Islet precursor cell (in vitro differentiated cells): ENCODE results near the gene GM2A.
A peak's percentile ranks its signal among the peaks of the same experiment; 100 is the strongest.
"Not testable (repeated sequence)": the region's sequence is repeated elsewhere in the genome, so short reads cannot be mapped to it uniquely, and the experiment has no call there.

Experiments used
- DNase-seq: peaks from one replicate; pipeline ENCODE4 v3.0.0-alpha.2; 2018

GM2A gene

GRCh38 chr5:151295138-151295537 is 42.2 kb downstream of the GM2A start:
- no peak for DNase-seq

DNA sequence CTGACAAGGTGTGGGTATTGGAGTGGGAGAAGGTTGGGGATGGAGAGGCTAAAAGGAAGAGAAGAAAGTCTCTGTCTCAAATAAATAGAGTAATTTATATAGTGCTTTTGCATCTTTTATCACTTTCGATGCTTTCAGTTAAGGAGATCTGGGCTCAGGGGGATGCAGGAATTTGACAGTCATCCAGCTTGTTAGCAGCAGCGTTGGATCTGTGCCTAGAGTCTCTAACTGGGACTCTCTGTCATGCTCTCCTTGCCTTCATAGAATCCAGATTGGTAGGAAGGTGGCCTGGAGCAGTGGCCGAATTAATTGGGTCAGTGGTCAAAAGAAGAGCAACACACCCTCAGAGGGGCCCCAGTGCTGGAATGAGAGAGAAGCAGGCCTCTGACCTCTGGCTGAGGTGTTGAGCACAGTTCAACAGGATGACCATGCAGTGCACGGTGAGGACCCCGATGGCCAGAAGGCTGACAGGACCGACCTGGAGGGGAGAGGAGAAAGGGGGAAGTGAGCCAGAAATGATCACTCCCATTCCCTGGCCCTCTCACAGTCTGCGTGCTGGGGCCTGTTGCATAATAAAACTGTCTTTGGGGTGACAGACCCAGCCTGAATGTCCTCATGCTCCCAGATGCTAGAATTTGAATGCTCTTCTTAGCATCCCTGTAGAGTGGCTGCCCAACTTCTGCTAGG is 42.9 kb downstream of the GM2A start:
- DNase-seq = no peak

GRCh38 chr5:151296478-151296830 is 43.5 kb downstream of the GM2A start:
- no peak for DNase-seq

GRCh38 chr5:151296974-151297373 is 44.0 kb downstream of the GM2A start:
- no peak for DNase-seq

DNA sequence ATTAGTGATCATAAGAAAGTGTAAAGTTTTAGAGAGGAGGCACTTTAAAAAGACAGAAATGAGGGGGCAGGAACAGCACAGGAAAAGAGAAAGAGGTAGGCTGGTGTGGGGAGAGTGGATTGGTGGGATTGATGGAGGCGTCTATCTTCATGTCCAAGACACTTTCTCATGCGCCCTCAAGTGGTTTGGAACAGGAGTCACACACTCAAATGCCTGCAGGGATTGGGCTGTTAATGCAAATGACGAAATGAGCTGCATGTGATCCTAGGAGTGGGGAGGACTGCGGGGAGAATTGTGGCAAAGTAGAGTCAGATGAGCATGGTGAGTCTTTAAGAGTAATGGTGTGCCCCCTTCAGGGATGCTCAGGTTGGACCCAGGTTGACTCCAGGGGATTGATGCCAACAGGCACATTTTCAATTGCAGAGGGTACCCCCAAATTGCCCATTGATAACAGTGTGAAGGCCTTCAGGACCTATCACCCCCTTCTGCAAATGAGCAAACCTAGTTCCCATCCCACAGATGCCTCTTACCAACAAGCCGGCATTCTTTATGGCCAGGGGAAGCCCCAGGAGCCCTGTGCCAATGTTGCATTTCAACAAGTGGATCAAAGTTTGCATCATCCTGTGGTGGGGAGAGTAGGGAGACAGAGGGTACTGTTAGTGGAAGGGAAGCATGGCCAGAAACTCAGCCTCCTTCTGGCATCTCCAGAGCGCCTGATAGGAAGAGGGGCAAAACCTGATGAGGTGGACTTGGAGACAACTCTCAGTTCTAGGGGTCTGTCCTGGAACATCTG is 45.3 kb downstream of the GM2A start:
- peak; percentile 76 for DNase-seq

- no peak for DNase-seq
Measured at GRCh38 chr5:151303666-151304065, 50.7 kb downstream of the GM2A start, which contains the start of gene SLC36A3. Gene SLC36A3, minus strand, starts transcription at chr5:151303766. Its CDS starts 412 bp downstream, at chr5:151303354.

DNA sequence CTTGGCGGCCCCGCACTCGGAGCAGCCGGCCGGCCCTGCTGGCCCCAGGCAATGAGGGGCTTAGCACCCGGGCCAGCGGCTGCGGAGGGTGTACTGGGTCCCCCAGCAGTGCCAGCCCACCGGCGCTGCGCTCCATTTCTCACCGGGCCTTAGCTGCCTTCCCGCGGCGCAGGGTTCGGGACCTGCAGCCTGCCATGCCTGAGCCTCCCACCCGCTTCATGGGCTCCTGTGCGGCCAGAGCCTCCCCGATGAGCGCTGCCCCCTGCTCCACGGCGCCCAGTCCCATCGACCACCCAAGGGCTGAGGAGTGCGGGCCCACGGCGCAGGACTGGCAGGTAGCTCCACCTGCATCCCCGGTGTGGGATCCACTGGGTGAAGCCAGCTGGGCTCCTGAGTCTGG is 56.3 kb downstream of the GM2A start:
- not testable (repeated sequence) for DNase-seq

DNA sequence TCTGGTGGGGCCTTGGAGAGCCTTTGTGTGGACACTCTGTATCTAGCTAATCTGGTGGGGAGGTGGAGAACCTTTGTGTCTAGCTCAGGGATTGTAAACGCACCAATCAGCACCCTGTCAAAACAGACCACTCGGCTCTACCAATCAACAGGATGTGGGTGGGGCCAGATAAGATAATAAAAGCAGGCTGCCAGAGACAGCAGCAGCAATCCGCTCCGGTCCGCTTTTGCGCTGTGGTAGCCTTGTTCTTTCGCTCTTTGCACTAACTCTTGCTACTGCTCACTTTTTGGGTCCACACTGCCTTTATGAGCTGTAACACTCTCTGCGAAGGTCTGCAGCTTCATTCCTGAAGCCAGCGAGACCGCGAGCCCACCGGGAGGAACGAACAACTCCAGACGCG is 56.8 kb downstream of the GM2A start:
- not testable (repeated sequence) for DNase-seq

GRCh38 chr5:151310932-151311331 is 57.9 kb downstream of the GM2A start:
- DNase-seq = no peak

GRCh38 chr5:151312756-151313324 is 59.9 kb downstream of the GM2A start:
- peak; percentile 70 for DNase-seq

GRCh38 chr5:151313357-151313756 is 60.4 kb downstream of the GM2A start:
- DNase-seq = no peak

DNA sequence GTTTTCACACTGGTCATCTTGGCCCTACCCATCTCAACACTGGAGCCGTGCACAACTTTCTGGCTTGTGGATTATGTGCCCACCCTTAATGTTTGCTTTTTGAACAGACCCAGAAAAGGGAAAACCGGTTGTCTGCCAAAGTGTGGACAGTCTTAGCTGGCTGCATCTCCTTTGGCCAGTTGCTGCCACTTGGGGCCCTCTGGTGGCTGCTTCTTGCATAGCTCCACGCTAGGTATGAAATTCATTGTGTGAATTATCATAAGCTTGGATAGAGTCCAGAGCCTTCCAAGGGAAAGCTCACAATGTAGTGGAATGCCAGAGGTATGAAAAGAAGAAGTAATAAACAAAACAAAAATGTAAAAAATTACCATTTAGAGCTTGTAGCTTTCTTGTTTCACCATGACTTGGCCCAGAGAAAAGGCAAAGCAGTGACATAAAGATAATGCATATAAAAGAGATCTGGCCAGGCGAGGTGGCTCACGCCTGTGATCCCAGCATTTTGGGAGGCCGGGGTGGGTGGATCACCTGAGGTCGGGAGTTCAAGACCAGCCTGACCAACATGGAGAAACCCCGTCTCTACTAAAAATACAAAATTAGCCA is 63.1 kb downstream of the GM2A start:
- DNase-seq = peak; percentile 81

DNA sequence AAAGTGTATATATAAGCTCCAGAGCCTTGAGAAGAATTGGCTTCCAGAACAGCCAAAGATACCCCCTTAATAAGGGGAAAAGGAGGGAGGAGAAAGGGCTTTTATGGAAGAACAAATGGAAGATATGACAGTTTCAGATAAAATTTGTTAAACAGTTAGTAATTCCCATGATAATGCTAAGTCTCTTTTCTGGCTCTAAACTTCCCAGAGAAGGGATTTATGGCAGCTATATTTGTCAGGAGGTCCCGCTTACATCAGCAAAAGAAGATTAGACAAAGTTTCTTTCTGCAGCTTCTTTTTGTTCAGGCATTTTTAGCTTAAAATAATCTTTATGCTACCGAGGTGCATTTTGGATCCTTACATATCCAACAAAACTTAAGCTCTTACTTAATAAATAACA is 64.9 kb downstream of the GM2A start:
- DNase-seq = no peak

GRCh38 chr5:151318850-151319732 is 66.1 kb downstream of the GM2A start:
- DNase-seq = peak; percentile 74
